ENCODE results near the gene SLC6A8.

Gene SLC6A8

DNA sequence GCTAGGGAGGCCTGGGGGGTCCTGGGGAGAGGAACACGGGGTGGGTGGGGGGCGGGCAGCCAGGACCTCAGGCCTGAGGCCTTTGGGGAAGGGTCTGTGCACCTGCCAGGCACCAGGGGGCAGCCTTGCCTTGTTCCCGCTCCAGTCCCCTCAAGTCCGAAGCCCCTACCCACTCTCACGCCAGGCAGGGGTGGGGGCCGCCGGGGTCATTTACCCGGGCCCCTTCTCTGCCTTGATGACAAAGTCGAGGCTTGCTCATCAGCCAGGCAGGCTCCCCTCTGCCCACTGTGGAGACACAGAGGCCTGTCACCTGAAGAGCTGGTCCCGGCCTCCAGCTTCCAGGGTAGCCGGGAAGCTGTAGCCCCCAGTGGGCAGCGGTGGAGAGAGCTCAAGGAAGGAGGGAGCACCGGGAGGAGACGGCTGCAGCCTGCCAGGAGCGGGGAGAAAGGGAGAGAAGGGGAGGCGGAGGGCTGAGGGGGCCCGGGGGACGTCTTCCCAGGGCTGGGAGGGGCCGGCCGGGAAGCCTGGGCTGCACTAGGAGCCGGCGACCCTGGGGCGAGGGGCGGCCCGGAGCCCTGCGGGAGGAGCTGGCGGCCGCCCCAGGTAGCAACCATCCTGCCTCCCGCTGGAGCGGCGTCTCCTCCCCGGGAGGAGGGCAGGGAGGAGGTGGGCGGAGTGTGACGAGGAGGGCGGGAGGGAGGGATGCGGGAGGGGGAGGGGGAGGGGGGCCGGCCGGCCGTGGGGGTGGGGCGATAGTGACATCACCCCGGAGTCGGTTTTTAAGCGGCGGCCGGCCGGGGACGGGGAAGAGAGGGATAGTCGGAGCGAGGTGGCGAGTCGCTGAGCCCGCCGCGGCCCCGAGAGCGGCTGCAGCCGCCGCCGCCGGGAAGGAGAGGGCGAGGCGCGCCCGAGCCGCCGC is at the start of gene SLC6A8:
Gene SLC6A8, plus strand, starts transcription at position 806 of the 919 bp plus-strand sequence. CDS start 649 bp downstream, outside the sequence.
- DNase-seq (ENCODE audit: low spot score): peak; percentile 22
- no peaks in the 10 kb centered on the region for H3K4me1 Mint-ChIP-seq (ENCODE audit: low read depth)
- peaks cover 14% of the 10 kb centered on the region for H3K27me3 Mint-ChIP-seq (ENCODE audit: low read depth)
- peak within 1 kb of the TSS; percentile 67 for H3K4me3 Mint-ChIP-seq
- no peaks in the 10 kb centered on the region for H3K36me3 Mint-ChIP-seq (ENCODE audit: low read depth)
- no peak within 1 kb of the TSS for H3K27ac Mint-ChIP-seq
- no peaks in the 10 kb centered on the region for H3K9me3 Mint-ChIP-seq

DNA sequence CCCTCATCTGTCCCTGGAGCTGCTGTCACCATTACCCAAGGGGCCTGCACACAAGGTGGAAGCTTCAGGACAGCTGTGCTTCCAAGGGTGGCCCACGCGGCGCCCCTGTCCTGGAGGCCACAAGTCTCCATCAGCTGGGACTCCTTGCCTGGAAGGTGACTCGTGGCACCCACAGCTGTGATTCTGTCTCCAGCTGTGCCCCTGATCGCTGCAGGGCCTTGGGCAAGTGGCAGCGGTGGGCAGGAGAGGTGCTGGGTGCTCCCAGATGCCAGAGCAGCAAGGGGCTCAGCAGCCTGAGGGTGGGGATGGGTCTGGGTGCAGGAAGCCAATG is 49.7 kb upstream of the SLC6A8 start:
- Mint-ChIP-seq H3K27me3 (ENCODE audit: low read depth) (peaks cover 13% of the 10 kb centered on the region), H3K4me1 (ENCODE audit: low read depth) (no peaks in the 10 kb centered on the region), H3K36me3 (ENCODE audit: low read depth) (no peaks in the 10 kb centered on the region), H3K9me3 (no peaks in the 10 kb centered on the region), H3K27ac (no peak overlapping the region), H3K4me3 (no peak overlapping the region)
- DNase-seq (ENCODE audit: low spot score): no peak

DNA sequence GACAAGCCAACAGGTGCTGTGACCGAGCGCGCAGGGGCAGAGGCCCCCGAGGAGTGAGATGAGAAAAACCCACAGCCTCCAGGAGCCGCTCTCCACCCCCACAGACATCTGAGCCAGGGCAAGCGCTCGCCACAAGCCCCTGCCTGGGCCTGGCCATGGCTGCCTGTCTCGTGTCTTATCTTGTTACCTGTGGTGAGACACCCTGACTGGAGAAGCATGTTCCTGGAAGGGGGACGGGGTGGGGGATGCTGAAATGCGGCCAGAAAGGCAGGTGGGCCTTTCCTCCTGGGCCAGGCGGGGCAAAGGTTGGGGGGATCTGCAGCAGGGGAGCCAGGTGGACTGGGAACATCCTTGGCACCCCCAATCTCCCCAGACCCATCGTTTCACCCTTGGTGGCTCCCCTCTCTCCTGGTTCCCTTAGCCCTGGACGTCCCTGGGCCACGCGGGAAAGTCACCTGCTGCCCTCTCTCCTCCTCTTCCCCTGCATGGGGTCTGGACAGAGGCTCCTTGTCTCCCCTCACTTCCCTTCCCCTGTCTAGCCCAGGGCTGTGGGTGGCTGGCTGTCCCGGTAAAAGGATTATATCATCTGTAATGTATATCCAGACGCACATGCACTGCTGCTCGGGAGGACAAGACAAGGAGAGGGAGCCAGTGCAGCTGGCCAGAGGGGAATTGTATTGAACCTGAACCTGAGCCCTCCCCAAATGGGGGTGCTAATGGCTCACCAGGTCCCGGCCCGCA is 49.1 kb upstream of the SLC6A8 start:
- Mint-ChIP-seq H3K4me1 (ENCODE audit: low read depth) (no peaks in the 10 kb centered on the region), H3K27me3 (ENCODE audit: low read depth) (peaks cover 18% of the 10 kb centered on the region), H3K27ac (no peak overlapping the region), H3K4me3 (no peak overlapping the region), H3K36me3 (ENCODE audit: low read depth) (no peaks in the 10 kb centered on the region), H3K9me3 (no peaks in the 10 kb centered on the region)
- no peak for DNase-seq (ENCODE audit: low spot score)

DNA sequence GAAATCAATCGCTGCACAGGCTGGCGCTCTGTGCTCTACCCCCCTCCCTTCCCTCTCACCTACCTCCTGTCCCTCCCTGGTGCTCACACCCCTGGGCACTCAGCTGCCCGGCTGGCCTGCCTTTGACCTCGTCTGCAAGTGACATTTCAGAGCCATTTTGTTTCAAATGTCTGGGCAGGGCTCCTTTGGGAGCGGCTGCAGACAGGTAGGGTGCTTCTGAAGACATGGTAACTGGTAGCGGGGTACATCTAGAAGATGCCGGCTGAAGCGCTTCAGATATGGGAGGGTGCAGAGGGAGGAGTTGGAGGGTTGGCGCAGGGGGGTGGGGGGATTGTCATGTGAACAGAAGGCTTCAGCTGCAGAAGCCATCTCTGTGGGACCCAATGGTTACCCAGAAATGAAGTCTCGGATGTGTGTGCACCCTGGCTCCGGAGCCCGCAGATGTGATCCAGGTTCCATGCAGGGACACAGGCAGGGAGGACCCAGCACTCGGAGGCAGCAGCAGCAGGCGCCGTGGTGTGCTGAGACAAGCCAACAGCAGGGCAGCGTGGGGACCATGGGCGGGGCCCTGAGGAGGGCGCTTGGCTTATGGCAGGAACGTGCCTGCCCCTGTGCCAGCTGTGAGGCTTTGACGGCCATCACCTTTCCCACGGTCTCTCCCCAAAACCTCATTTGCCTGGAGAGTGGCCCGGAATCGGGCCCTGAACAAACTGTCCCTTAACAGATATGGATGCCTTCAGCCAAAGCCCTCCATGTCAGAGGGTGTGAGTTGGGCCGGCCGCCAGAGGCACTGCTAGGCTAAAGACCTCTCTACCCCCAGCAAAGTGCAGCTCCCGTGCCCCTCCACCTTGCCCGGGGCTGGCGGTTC is 48.3 kb upstream of the SLC6A8 start:
- H3K36me3 Mint-ChIP-seq (ENCODE audit: low read depth): no peaks in the 10 kb centered on the region
- no peaks in the 10 kb centered on the region for H3K4me1 Mint-ChIP-seq (ENCODE audit: low read depth)
- H3K27ac Mint-ChIP-seq: no peak overlapping the region
- H3K27me3 Mint-ChIP-seq (ENCODE audit: low read depth): peaks cover 19% of the 10 kb centered on the region
- H3K4me3 Mint-ChIP-seq: no peak overlapping the region
- no peak for DNase-seq (ENCODE audit: low spot score)
- H3K9me3 Mint-ChIP-seq: no peaks in the 10 kb centered on the region

DNA sequence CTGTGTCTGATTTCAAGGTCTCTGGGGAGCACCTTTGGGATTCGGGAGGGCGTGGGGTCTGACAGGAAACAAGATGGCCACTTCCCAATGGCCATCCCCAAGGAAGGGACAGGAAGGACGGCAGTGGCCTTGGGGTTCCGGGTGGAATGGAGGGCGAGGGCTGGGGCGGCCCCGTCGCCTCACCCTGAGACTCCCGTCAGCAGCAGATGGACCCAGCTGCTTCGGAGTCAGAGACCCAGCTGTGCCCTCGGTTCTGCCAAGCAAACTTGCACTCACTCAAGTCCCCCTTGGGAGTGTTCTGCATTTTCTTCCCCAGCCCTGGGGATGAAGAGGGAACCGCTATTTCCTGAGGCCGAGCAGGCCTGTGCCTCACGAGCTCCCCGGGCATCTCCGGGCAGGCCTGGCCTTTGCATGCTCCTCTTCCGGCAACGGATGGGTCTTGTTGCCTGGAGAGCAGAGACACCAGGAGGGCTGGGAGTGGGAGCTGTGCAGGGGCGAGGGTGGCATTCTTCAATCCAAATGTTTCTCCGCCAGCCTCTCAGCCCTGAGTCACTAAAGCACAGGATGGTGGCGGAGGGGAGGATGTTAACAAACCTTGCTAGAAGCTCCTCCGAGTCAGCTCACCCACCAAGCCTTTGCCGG is 47.6 kb upstream of the SLC6A8 start:
- Mint-ChIP-seq H3K9me3 (no peaks in the 10 kb centered on the region), H3K4me1 (ENCODE audit: low read depth) (no peaks in the 10 kb centered on the region), H3K27ac (no peak overlapping the region), H3K36me3 (ENCODE audit: low read depth) (no peaks in the 10 kb centered on the region), H3K27me3 (ENCODE audit: low read depth) (peaks cover 26% of the 10 kb centered on the region), H3K4me3 (no peak overlapping the region)
- no peak for DNase-seq (ENCODE audit: low spot score)

DNA sequence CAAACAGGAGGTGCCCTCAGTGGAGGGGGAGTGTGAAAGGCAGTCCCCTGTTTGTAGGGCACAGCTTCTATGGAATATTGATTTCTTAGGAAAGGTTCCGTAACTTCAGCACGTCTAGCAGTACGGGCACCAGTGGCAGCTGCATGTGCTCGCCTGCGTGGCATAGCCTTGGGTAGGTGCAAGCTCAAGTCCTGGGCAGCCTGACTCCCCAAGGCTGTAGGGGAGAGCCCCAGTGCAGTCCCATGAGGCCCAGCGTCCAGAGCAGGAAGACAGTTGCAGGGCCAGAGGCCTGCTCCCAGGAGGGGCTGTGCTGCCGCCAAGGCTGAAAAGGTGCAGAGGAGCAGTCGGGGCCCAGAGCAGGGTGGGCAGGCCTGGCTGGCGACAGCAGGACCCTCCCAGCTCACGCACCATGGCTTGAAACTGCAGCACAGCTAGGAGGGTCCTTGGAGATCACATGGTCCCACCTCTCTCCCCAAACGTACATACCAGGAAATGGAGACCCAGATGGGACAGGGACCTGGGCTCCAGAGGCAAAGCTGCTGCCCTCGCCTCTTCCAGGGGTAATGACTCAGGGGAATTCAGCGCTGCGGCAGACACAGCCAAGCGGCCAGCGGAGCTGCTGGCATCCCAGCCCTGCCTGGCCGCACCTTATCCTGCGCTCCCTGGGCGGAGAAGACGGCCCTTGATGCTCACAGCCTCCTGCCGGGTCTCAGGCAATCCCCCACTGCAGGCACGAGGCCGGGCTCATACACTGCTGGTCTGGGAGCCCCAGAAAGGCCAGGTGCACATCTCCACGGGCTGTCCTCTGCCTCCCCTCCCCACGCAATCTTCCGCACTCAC is 46.8 kb upstream of the SLC6A8 start:
- Mint-ChIP-seq H3K27ac (no peak overlapping the region), H3K4me1 (ENCODE audit: low read depth) (no peaks in the 10 kb centered on the region), H3K36me3 (ENCODE audit: low read depth) (no peaks in the 10 kb centered on the region), H3K9me3 (no peaks in the 10 kb centered on the region), H3K27me3 (ENCODE audit: low read depth) (peaks cover 33% of the 10 kb centered on the region), H3K4me3 (no peak overlapping the region)
- no peak for DNase-seq (ENCODE audit: low spot score)

DNA sequence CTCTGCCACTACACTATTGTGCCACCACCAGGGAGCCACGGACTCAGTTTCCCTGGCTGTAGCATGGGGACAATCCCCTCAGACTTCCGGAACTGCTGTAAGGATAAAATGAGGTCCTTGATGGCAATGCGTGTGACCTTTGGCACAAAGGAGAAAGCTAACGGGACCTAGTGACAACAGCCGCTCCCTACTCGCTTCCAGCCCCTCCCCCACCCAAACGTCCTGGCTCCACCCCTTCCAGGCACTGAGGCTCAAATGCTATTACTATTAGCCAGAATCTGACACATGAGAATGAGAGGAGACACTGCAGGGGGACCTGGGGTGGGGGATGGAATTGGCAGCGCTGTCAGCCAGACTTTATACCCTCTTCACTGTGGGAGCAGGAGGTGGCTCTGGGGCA is 46.1 kb upstream of the SLC6A8 start:
- Mint-ChIP-seq H3K9me3 (no peaks in the 10 kb centered on the region), H3K27ac (no peak overlapping the region), H3K36me3 (ENCODE audit: low read depth) (no peaks in the 10 kb centered on the region), H3K27me3 (ENCODE audit: low read depth) (peaks cover 38% of the 10 kb centered on the region), H3K4me1 (ENCODE audit: low read depth) (no peaks in the 10 kb centered on the region), H3K4me3 (no peak overlapping the region)
- no peak for DNase-seq (ENCODE audit: low spot score)

DNA sequence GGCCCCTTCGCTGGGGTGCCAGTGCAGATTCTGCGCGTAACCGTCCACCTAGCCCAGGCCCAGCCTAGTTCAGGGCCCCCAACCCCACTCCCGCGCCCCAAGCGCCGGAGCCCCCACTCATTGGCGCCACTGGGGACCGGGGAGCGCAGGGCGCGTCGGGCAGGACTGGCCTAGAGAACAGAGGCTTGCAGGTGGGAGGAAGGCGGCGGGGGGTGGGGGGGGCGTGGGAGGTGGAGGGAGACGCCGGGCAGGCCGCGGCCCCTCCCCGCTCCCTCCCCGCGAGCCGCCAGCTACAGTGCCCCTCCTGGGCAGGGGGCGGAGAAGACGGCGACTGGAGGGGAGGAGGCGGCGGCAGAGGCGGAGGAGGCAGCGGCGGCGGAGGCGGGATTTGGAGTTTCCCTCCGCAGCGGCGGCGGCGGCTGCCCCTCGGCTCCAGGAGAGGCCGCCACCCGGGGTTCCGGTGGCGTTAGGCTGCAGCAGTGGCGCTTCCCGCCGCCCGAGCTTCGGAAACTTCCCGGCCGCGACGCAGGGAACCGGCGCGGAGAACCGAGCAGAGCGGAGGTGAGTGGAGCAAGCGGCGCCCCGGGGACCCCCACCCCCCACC is 45.6 kb upstream of the SLC6A8 start:
- Mint-ChIP-seq H3K4me1 (ENCODE audit: low read depth) (no peaks in the 10 kb centered on the region), H3K27me3 (ENCODE audit: low read depth) (peaks cover 38% of the 10 kb centered on the region), H3K36me3 (ENCODE audit: low read depth) (no peaks in the 10 kb centered on the region), H3K9me3 (no peaks in the 10 kb centered on the region), H3K27ac (no peak overlapping the region), H3K4me3 (no peak overlapping the region)
- no peak for DNase-seq (ENCODE audit: low spot score)

DNA sequence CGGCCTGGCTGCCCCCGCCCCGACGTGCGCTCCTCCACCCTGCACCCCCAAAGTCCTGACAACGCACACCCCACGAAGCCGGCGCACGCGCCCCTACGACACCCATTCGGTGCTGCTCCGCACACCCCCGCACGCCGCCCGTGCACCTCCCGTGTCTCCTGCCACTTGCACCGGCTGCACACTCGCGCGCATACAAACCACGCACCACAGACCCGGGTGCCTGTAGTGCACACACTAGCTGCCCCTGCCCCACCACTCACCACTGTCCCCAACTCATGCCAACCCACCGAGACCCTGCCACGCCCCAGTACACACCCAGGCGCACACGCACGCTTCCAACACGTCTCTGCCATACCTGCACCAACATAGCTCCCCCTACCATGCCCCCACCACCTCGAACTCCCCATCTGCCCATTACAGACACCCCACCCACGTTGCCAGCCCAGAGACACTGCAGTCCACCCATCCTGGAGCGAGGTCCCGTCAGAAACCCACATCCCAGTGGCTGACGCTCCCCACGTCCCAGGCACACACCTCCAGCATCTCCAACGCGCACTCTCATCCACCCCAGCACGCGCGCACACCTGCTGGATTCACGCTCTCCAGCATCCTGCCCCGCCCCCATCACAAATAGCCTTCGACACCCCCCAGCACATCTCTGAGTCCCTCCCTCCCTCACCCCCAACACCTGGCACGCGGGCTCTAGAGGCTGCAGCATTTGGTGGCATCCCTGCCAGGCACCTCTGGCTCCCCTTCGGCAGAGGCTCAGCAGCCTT is 44.9 kb upstream of the SLC6A8 start:
- peaks cover 41% of the 10 kb centered on the region for H3K27me3 Mint-ChIP-seq (ENCODE audit: low read depth)
- H3K4me3 Mint-ChIP-seq: peak overlapping the region; percentile 45
- no peaks in the 10 kb centered on the region for H3K4me1 Mint-ChIP-seq (ENCODE audit: low read depth)
- no peak for DNase-seq (ENCODE audit: low spot score)
- no peaks in the 10 kb centered on the region for H3K36me3 Mint-ChIP-seq (ENCODE audit: low read depth)
- H3K9me3 Mint-ChIP-seq: no peaks in the 10 kb centered on the region
- no peak overlapping the region for H3K27ac Mint-ChIP-seq

DNA sequence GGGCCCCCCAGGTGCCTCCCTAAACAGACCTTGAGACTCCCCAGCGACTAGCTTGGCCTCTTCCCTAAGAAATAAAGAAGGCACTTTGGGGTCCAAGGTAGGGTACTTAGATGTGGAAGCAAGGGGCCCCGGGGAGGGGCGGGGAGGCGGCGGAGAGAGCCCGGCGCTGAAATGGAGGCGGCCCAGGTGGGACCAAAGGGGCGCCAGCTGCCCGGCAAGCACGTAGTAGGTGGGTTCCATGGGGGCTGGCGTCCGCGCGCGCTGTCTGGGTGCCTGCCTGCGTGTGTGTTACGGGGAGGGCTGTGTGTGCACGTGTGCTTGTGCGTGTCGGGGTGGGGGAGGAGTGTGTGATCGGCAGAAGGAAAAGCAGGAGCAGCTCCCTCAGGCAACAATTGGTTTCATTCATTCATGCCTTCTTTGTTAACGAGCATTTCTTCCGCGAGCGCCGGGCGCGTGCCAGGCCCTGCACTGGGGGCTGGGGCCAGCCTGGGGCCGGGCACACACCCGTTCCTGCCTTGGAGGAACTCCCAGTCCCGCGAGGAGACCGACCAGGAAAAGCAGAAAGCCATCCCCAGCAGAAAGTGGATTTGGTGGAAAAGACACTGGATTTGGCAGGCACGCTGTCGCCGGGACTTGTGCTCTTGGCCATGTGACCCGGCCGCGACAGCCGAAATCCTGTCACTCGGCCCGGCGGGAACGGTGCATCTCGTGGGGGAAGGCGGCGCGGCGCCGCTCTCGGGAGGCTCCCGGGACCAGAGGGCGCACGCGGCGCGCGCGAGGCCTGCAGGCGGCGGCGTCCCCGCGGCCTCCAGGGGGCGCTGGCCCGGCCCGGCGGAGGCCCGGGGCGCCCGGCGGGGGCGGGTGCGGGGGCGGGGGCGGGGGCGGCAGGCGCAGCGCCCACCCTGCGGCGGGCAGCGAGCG is 44.0 kb upstream of the SLC6A8 start:
- Mint-ChIP-seq H3K4me3 (no peak overlapping the region), H3K27ac (no peak overlapping the region), H3K9me3 (no peaks in the 10 kb centered on the region), H3K4me1 (ENCODE audit: low read depth) (no peaks in the 10 kb centered on the region), H3K36me3 (ENCODE audit: low read depth) (no peaks in the 10 kb centered on the region), H3K27me3 (ENCODE audit: low read depth) (peaks cover 45% of the 10 kb centered on the region)
- peak; percentile 8 for DNase-seq (ENCODE audit: low spot score)

DNA sequence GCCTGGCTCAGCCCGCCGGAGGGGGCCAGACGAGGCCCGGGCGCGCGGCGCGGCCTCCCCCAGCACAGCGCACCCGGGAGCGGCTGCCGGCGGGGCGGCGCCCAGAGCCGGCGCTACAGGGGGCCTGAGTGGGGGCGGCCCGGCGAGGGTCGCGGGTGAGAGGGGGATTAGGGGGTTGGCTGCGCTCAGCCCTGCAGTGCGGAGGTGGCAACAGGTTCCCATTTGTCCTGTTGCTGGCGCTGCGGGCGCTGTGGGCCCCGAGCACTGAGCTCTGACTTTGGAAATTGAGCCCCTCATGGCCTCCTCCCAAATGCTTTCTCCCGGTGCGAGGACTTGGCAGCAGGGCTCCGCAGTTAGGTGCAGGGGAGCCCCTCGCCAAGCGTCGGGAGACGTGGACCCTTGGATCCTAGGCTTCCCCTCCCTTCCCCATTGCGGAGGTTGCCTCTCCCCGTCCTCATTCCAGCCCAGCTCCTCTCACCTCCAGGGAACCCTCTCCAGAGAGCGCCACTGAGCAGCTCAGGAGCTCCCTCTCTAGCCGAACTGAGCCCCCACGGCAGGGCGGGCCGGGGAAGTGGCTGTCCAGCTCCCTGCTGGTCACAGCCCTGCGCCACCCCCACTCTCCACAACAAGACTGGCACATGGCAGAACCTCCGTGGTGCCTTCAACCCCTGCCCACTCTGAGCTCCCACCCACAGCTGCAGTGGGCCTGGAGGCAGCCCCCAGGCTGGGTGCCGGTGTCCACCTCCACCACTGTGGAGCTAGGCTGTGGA is 43.2 kb upstream of the SLC6A8 start:
- H3K4me1 Mint-ChIP-seq (ENCODE audit: low read depth): no peaks in the 10 kb centered on the region
- no peaks in the 10 kb centered on the region for H3K36me3 Mint-ChIP-seq (ENCODE audit: low read depth)
- peaks cover 47% of the 10 kb centered on the region for H3K27me3 Mint-ChIP-seq (ENCODE audit: low read depth)
- H3K27ac Mint-ChIP-seq: no peak overlapping the region
- no peak for DNase-seq (ENCODE audit: low spot score)
- no peak overlapping the region for H3K4me3 Mint-ChIP-seq
- H3K9me3 Mint-ChIP-seq: no peaks in the 10 kb centered on the region

All from T-helper 2 cell treated with Interferon-gamma antibody and Interleukin-4, amounts not matched to agents 5 μg/mL and 100 μg/mL, for 36 hours (primary cell).